ENCODE measurements around the gene FLVCR2.

GRCh38 chr14:75654127-75654732 is 75.8 kb downstream of the FLVCR2 start:
- TF ChIP-seq CTCF (IDR thresholded peaks at IDR 0.05 in 4 of 5, conservative IDR thresholded peaks at IDR 0.05 in 1 of 5) (peak; percentile 93 to 97 (median 95)), POLR2A (IDR thresholded peaks at IDR 0.05) (no peak)

All from gastrocnemius medialis (tissue), 4 donors.